Heart left ventricle (tissue), 16 donors: ENCODE measurements around the gene TLE1. TPM values are rescaled to one million over a fixed set of nuclear protein-coding genes. Genes with fewer than 3 reads are reported as not detected.

Experiments
- ATAC-seq, 4 donors: fragments of 200-7000 bp; cut with Tn5 transposase; one replicate each; pipeline ENCODE4 v1.9.1; 2020 to 2022; ENCODE audit warnings: moderate library complexity in 4 of 4, mild to moderate bottlenecking in 3 of 4, moderate number of reproducible peaks in 1 of 4
- DNase-seq, 5 donors: peaks; one replicate each; pipeline ENCODE4 v3.0.0-alpha.2; 2020
- H3K27ac ChIP-seq, 12 donors: fragments of 200-600 bp; sonication (generic) in 4 of 12; one replicate each; pipeline versions ENCODE4 v1.5.0 to v1.8.0; 2016 to 2022; ENCODE audit warnings: mild to moderate bottlenecking in 2 of 12
- H3K27me3 ChIP-seq, 9 donors: fragments of 200-600 bp; sonication (generic) in 2 of 9; one replicate each; pipeline versions ENCODE4 v1.5.1 to v1.8.0; 2016 to 2022; ENCODE audit warnings: mild to moderate bottlenecking in 3 of 9
- H3K36me3 ChIP-seq, 9 donors: fragments of 200-600 bp; sonication (generic) in 2 of 9; one replicate each; pipeline versions ENCODE4 v1.5.0 to v1.8.0; 2018 to 2022; ENCODE audit warnings: mild to moderate bottlenecking in 2 of 9
- H3K4me1 ChIP-seq, 12 donors: fragments of 200-600 bp; sonication (generic) in 4 of 12; one replicate each; pipeline versions ENCODE4 v1.5.0 to v1.8.0; 2016 to 2022; ENCODE audit warnings: mild to moderate bottlenecking in 3 of 12
- H3K4me3 ChIP-seq, 12 donors: fragments of 200-600 bp; sonication (generic) in 4 of 12; one replicate each; pipeline versions ENCODE4 v1.5.0 to v1.8.0; 2017 to 2022; ENCODE audit warnings: mild to moderate bottlenecking in 9 of 12, moderate library complexity in 4 of 12
- H3K9me3 ChIP-seq, 12 donors: fragments of 200-600 bp; sonication (generic) in 4 of 12; one replicate each; pipeline versions ENCODE4 v1.5.0 to v1.8.0; 2016 to 2022; ENCODE audit warnings: mild to moderate bottlenecking in 1 of 12
- CTCF ChIP-seq, 12 donors: fragments of 200-600 bp; sonication (generic) in 4 of 12; IDR thresholded peaks; one replicate each; pipeline versions ENCODE4 v1.5.0 to v1.8.0; 2018 to 2022; ENCODE audit warnings: antibody characterized with exemption in 12 of 12, mild to moderate bottlenecking in 5 of 12
- POLR2A ChIP-seq, 2 donors: fragments of 450-650 bp; IDR thresholded peaks; one replicate each; pipeline ENCODE4 v1.6.1; 2017; ENCODE audit warnings: antibody characterized with exemption in 2 of 2, mild to moderate bottlenecking in 2 of 2, moderate library complexity in 2 of 2
- WGBS, 4 donors: extraction: QIAGEN DNeasy Blood & Tissue Kit in 2 of 4; methylation state at CpG; one replicate each; pipeline versions ENCODE4 v1.1.5 to v1.1.7; 2013 to 2018; 5-methylcytosine and 5-hydroxymethylcytosine counted together
- intact Hi-C, 10 donors: fragments of 100-400 bp; cut with DNase I; formaldehyde crosslinking; loops; one replicate each; pipeline versions ENCODE4 v1.11.1 to v1.14.2; 2022
- polyA plus RNA-seq, 2 donors: library from polyadenylated mRNA; stranded (reverse); fragments of 200-250 nt; gene quantifications; one replicate each; pipeline ENCODE4 v1.2.3, GENCODE V29; 2013
- total RNA-seq, 9 donors: library from RNA; depleted of rRNA in 2 of 9; stranded (reverse); fragments of >200 nt in 2 of 9; fragmentation: NEBNext Ultra II Directional in 3 of 9; extraction: Animal tissue kit (Norgen Biotek cat#: 25700) in 3 of 9; gene quantifications; one replicate each; pipeline versions ENCODE4 v1.1.0 to v1.2.4, GENCODE V29; 2016 to 2023
- donor health status: ischemic (EF 13 %, LVEDD 7.1; RV severe dilation, severe dysfunction).
- donor health status: healthy with polysubstance abuse.
- donor health status: DM: no; HTN: yes; CAD: no.
- donor health status: DM: no; HTN: no; CAD: no.
- donor health status: ischemic (EF 25% LVEDD 6.9; RV normal size, moderate dysfunction).
- donor health status: ischemic (EF 25% LVEDD 5.7; RV mildly dilated, moderate dysfunction).
- donor health status: healthy.
- donor health status: DM: yes; HTN: yes; CAD: no.
- donor health status: ischemic (EF 35%, LVEDD 5.7; RV mildly dilated, moderate dysfunction).
- donor health status: nonischemic (EF 11% LVEDD 7.7; RV severe dilation, severe dysfunction).
- donor health status: DM: yes; HTN: yes; CAD: no.
- donor health status: PGD.
- donor health status: ischemic (EF 29% LVEDD 5.4; RV normal size, mild dysfunction).
- donor health status: nonischemic (EF 23%, LVEDD 6.1; RV moderate dilation, normal function).

Gene TLE1
- total and polyA plus RNA-seq, 11 donors, result 6.2 to 25.4 (median 9.8) TPM

- peaks cover 0 to 32% (median 11%) of the 10 kb centered on the region in 9 donors for H3K36me3 ChIP-seq
- H3K27me3 ChIP-seq, result no peaks in the 10 kb centered on the region
- no peak for DNase-seq
- intact Hi-C loops, result no loop called here
- H3K4me3 ChIP-seq, result no peak overlapping the region
- no peaks in the 10 kb centered on the region for H3K9me3 ChIP-seq
- ATAC-seq, result no peak
- H3K27ac ChIP-seq, result no peak overlapping the region
- no peak for TF ChIP-seq POLR2A (IDR thresholded peaks at IDR 0.05)
- TF ChIP-seq CTCF (IDR thresholded peaks at IDR 0.05), result no peak
- peaks cover 0 to 16% (median 4%) of the 10 kb centered on the region in 12 donors for H3K4me1 ChIP-seq
- WGBS, 4 donors, result 82 to 90% (median 87%) methylated on average over 7 of the region's 7 CpGs
These were observed 37.2 kb downstream of the TLE1 start for GRCh38 chr9:81652058-81652687.

- TF ChIP-seq POLR2A (IDR thresholded peaks at IDR 0.05) (no peak), CTCF (IDR thresholded peaks at IDR 0.05) (no peak)
- WGBS, 4 donors, result 82 to 90% (median 86%) methylated on average over 8 of the region's 8 CpGs
- no peak overlapping the region for H3K27ac ChIP-seq
- DNase-seq (no peak), ATAC-seq (no peak)
- intact Hi-C loops, result no loop called here
- H3K27me3 ChIP-seq, result no peaks in the 10 kb centered on the region
- peaks cover 0 to 32% (median 11%) of the 10 kb centered on the region in 9 donors for H3K36me3 ChIP-seq
- H3K4me1 ChIP-seq, result peaks cover 0 to 6% (median 0%) of the 10 kb centered on the region in 12 donors
- H3K9me3 ChIP-seq, result no peaks in the 10 kb centered on the region
- H3K4me3 ChIP-seq, result no peak overlapping the region
These were observed 38.5 kb downstream of the TLE1 start for GRCh38 chr9:81650586-81651515.

DNA sequence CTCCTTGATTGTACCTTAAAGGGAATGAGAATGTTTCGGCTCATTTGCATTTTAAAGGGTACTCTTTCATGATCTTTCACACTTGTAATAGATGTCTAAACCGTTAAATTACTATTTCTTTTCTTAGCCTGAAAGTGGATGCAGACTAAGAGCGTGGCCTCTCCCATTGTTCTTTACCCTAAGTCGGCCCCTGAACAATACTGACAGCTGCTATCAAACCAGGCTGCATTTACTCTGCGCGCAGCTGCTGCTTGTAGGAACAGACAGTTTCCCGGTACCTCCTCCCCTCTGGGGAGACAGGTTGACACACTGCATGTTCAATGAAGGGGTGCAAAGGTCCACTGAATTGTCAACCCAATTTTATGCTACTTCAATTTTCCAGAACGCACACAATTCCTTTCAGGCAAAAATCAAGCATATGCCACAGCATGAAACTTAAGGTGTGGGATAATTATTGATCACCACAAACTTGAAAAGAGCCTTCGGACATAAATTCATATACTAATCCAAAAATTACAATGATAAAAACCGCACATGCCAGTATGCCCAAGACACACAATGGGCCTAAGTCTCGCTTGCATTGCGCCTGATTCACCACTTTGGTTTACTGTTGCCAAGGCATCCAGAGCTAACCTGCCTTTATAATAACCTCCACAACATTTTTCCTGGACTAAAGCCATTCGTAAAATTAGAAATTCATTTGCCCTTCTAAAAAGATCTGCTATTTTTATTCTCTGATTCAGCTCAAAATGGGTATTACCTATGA is 39.7 kb downstream of the TLE1 start:
- no peaks in the 10 kb centered on the region for H3K27me3 ChIP-seq
- DNase-seq, result no peak
- H3K9me3 ChIP-seq, result no peaks in the 10 kb centered on the region
- no peak overlapping the region for H3K27ac ChIP-seq
- intact Hi-C loops, result no loop called here
- no peak overlapping the region for H3K4me3 ChIP-seq
- H3K4me1 ChIP-seq, result no peaks in the 10 kb centered on the region
- peaks cover 0 to 32% (median 11%) of the 10 kb centered on the region in 9 donors for H3K36me3 ChIP-seq
- TF ChIP-seq CTCF (IDR thresholded peaks at IDR 0.05) (no peak), POLR2A (IDR thresholded peaks at IDR 0.05) (no peak)
- ATAC-seq, result no peak
- WGBS, 4 donors, result 79 to 84% (median 81%) methylated on average over 13 of the region's 13 CpGs
